ENCODE data around the gene KCTD17. TPM values are rescaled to one million over a fixed set of nuclear protein-coding genes. Genes with fewer than 3 reads are reported as not detected.

KCTD17 gene
- total RNA-seq, 1 experiment from 2014 or later, result 13.1 TPM

DNA sequence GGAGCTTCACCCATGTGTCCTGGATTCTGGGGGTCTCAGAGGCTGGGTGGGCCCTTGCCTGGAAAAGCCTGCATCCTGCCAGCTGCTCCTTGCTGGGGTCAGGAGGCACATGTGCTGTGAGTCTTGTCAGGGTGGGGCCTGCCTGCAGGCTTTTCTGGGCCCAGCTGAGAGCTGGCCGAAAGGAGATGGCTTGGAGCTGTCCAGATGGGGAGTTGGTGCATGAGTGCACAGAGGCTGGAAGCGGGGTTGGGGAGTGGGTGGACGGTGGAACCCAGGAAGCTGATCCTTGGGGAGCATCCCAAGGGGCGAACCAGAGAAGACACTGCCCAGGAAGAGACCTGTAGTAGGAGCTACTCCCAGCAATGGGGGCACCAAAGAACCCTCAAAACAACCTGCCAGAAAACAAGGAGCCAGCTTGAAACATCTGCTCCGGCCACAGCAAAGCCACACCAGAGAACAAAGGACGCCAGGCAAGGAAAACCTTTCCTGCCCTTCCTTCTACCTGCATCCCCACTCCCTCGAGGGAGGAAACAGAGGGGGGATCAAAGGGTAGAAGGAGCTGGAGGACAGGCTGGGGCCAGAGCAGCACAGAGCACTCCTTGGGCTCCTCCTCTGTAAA lies 8.2 kb upstream of the KCTD17 start:
- DNase-seq (ENCODE audit: low read depth), result no peak

DNA sequence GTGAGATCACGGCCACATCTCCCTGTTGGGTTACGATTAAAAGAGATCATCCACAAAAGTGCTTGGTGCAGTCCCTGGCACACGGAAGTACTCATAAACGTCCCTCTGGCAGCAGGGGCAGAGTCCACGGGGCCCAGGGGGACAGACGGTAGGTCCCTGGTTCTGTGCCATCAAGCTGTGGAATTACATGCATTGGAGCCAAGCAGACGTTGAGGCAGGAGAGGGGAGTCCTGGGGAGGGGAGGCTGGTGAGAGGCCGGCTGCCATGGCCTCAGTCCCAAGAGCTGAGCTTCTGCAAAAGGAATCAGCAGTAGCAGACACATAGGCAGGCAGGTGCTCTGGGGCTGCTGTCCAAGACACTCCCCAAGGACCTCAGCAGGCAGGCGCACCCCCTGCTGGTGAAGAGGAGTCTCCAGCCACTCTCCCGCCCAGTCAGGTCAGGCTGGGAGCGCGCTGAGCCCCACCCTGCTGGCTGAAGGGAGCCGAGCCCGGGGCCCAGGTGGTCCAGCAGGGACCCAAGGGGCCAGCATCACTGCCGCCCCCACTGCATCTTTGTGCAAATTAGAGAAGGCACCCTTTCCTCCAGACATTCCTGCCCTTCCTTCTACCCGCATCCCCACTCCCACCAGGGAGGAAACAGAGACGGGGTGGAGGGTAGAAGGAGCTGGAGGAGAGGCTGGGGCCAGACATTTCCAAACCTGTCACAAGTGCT lies 7.6 kb upstream of the KCTD17 start:
- DNase-seq (ENCODE audit: low read depth), result peak; percentile 49

GRCh38 chr22:37044634-37045625 lies 6.6 kb upstream of the KCTD17 start:
- DNase-seq (ENCODE audit: low read depth), result peak; percentile 21

DNA sequence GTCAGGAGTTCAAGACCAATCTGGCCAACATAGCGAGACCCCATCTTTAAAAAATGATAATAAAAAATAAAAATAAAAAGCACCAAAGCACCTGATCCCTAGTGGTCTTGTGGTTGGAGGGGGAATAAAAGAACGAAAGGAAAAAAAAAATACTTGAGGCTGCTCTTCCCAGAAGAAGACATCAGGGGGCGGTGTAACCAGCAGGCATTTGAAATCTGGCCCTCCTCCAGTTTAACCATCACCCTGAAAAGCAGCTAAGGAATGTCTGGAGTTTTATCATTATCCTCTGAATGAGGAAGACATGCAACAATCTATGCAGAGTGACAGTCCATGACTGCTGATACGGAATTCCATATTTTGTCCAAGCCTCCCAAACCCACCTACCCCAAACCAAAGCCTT lies 5.6 kb upstream of the KCTD17 start:
- DNase-seq (ENCODE audit: low read depth), result peak; percentile 20

DNA sequence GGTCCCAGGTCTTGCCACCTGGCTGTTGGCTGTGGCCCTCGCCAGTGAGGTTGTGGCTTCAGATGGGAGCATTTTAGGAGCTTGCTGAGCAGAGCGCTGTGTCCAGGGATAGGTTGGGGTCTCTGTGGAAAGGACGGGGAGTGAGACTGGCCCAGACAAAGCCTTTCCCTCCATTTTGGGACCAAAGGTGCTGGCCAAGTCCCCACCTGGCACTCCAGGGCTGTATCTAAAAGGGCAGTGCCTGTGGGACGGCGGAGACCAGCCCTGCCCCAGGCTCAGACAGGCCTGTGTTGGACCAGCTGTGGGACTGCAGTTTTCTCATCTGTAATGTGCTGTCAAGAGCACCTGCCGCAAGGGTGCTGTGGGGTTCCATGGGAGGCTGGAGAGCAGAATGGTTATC lies 5.0 kb upstream of the KCTD17 start:
- DNase-seq (ENCODE audit: low read depth), result no peak

GRCh38 chr22:37047006-37047405 lies 4.5 kb upstream of the KCTD17 start:
- no peak for DNase-seq (ENCODE audit: low read depth)

DNA sequence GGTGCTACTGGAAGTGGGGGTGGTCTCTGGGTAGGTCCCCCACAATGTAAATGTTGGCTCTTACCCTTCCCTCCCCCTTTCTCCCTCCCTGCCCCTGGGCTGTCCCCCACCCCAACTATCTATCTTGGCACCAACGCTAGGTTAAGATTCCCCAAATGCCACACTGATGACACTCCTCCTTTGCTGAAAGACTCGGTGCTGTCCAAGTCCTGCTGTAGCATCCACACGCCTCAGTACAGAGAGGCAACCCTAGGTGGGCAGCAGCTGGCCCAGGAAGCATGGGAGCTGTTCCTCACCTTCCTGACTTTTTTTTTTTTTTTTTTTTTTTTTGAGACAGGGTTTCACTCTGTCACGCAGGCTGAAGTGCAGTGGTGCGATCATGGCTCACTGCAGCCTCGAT lies 3.4 kb upstream of the KCTD17 start:
- DNase-seq (ENCODE audit: low read depth), result no peak

GRCh38 chr22:37049224-37049623 lies 2.3 kb upstream of the KCTD17 start:
- no peak for DNase-seq (ENCODE audit: low read depth)

GRCh38 chr22:37050913-37051312 lies 629 bp upstream of the KCTD17 start:
- no peak for DNase-seq (ENCODE audit: low read depth)

DNA sequence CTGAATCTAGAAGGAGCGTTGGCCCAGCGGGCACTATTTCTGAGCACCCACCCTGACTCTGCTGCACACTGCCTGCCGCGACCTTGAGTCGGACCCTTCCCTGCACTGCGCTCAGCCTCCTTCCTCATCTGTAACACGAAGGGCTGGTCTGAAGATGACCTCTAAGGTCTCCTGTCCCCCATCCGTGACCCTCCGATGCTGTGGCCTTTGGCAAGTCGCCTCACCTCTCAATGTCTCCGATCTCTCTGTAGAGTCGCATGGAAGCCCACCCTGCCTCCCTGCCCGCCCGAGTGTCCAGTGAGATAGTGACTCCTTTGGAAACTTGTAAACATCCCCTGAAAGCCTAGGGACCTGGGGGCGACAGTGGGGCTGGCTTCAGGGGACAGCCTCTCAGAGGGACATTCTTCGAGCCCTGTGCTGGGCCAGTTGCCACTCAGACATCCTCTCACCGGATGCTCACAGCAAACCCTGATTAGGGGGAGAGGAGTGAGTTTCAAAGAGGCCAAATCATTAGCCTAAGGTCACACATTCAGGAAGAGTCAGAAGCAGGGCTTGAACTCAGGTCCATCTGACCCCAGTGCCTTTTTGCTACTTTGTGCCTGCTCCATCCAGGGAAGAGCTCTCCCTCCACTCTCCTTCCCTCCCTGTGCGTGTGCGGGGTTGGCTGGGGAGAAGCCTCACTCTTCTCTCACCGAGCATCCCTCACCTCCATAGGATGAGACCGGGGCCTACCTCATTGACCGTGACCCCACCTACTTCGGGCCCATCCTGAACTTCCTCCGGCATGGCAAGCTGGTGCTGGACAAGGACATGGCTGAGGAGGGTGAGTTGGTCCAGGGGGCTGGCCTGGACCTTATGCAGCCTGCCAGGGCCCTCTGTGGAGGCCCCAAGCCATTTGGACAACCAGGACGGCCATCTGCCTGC lies 1.1 kb downstream of the KCTD17 start:
- DNase-seq (ENCODE audit: low read depth), result no peak

DNA sequence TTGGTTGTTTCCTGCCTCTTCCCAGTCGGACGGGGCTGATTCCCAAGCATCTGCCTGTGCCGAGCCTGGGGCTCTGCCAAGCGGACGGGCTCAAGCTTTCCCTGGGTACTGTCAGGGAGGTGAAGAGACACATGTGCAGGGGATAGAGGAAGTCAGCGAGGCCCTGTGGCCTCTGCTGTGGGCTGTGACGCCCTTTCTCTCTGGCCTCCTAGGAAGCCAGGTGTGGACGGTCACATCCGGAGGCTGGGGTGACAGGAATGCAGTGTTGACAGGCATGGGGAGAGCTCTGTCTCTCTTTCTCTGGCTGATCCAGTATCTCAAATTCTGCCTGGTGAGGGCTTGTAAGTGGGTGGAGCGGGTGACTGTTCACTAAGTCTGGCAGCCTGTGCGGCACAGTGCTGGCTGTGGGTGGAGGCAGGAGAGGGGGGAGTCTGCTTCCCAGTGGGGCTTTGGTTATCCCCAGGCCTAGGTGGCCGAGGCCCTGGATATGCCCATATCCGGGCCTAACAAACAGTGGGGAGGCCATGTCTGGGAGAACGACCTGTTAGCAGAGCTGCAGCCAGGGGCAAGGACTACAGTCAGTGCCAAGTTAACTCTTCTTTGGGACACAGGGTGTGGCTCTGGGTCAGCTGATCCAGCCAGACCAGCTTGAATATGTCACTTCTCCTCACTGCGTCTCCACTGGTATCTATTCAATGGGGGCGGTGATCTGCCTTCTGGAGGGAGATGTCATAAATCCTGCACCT lies 1.9 kb downstream of the KCTD17 start:
- no peak for DNase-seq (ENCODE audit: low read depth)

DNA sequence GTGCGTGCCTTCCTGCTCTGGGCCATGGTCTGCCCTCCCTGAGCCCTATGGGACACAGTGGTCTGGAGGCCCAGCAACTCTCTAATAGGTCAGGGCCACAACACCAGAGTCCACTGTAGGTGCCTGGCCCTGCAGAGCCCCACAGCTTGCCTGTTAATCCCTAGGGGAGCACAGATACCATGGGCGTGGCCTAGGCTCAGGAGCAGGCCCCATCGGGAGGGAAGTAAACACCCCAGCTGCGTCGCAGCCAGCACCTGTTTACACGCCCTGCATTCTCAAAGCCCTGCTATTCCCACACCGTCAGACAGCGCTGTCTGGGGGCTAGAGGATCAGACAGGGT lies 2.5 kb downstream of the KCTD17 start:
- no peak for DNase-seq (ENCODE audit: low read depth)

- no peak for DNase-seq (ENCODE audit: low read depth)
Observed at GRCh38 chr22:37054600-37055365, 3.2 kb downstream of the KCTD17 start.

GRCh38 chr22:37056246-37056645 lies 4.7 kb downstream of the KCTD17 start:
- DNase-seq (ENCODE audit: low read depth), result no peak

GRCh38 chr22:37057226-37057625 lies 5.7 kb downstream of the KCTD17 start:
- no peak for DNase-seq (ENCODE audit: low read depth)

DNA sequence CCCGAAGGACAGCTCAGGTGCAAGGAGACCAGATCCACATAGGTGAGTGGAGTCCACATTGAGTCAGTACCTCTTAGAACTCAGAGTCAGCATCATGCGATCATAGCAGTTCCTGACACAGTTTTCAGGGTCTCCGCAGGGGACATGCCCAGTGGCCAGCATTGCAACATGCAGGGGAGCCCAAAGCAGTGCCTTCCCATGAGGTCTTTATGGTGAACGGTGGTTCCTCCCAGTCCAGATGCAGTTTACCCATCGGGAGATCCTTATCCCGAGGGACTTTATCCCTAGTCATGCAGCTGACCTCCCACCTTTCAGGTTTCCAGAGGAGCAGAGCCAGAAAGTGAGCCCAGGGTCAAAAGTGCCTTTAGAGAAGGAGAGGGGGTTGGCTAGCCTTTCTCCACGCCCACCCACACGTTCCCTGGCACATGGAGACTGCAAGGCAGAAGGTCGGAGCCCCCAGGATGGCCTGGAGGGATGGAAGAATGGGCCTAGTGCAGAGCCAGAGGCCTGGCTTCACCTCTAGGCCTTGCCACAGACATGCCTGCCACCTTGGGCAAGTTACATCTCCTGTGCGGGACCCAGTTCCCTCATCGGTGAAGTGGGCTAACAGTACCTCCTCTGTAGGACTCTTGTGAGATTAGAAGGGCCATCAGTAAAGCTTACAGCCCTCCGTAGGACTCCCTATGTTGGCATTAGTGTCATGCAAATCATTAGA lies 6.4 kb downstream of the KCTD17 start:
- DNase-seq (ENCODE audit: low read depth), result no peak

- no peak for DNase-seq (ENCODE audit: low read depth)
Observed at GRCh38 chr22:37058917-37059701, 7.6 kb downstream of the KCTD17 start.

DNA sequence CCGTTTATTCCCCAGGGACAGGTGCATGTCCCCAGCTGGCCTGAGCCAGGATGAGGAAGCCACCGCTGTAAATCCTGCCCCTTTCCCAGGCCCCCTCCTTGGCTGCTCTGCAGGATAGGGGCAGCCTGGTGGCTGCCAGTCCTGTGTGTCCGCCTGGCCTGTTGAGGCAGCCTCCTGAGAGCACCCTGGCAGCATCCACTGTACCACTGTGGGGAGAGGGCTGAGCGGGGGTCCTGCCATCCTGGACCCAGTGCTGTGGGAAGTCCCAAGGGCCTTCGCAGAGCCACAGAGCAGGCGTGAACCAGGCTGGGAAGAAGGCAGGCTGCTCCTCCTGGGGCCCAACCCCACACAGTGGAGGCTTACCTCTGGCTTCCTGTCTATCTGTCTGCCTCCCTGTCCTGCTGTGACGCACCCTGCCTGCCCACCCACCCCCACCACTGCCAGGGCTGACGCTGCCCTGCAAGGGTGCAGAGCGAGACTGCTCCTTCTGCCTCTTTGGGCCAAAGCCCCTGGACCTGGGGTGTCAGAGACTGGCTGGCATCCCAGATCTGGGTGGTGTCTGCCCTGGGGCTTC lies 8.4 kb downstream of the KCTD17 start:
- DNase-seq (ENCODE audit: low read depth), result no peak
